A549 (cell line): ENCODE results near the gene KDM8. TPM values are rescaled to one million over a fixed set of nuclear protein-coding genes. Genes with fewer than 3 reads are reported as not detected.

Experiments
- ATAC-seq, 2 experiments: fragments of 200-7000 bp in 1 of 2; fragments of >200 bp in 1 of 2; cut with Nextera tagmentation in 1 of 2; cut with Tn5 transposase in 1 of 2; 3 replicates each; pipeline versions ENCODE4 v1.8.0 to v1.9.1; 2018 to 2020; ENCODE audit warnings: mild to moderate bottlenecking in 1 of 2, moderate library complexity in 1 of 2
- CTCF ChIA-PET: fragments of 300-600 bp; sonication (Branson Sonifier 250); formaldehyde crosslinking; extraction: SDS; loops from one replicate; lab custom pipeline; 2021; ENCODE audit warnings: antibody characterized with exemption, inconsistent platforms; lab: Yijun Ruan, JAX
- POLR2A ChIA-PET: fragments of 350-600 bp; formaldehyde crosslinking; extraction: SDS; loops from one replicate; lab custom pipeline; 2021; ENCODE audit warnings: antibody characterized with exemption, inconsistent platforms; lab: Yijun Ruan, JAX
- DNase-seq, 2 experiments: peaks; one replicate each; pipeline versions ENCODE4 v3.0.0 to v3.0.0-alpha.2; 2011 to 2016; ENCODE audit warnings: low read depth in 1 of 2, low spot score in 1 of 2
- FAIRE-seq: peaks from 2 replicates; lab custom pipeline; 2011; peaks lifted over from hg19 to GRCh38; lab: Jason Lieb, UNC
- H3K27ac ChIP-seq, 2 experiments: fragments of >200 bp; sonication (Bioruptor Twin); formaldehyde crosslinking; 3 replicates each; pipeline ENCODE4 v1.5.1; 2016 to 2017
- H3K4me1 ChIP-seq: fragments of >200 bp; sonication (Bioruptor Twin); formaldehyde crosslinking; 3 replicates; pipeline ENCODE4 v1.6.1; 2016
- H3K4me2 ChIP-seq: fragments of >200 bp; sonication (Bioruptor Twin); formaldehyde crosslinking; 3 replicates; pipeline ENCODE4 v1.6.1; 2016
- H3K4me3 ChIP-seq: fragments of >200 bp; sonication (Bioruptor Twin); formaldehyde crosslinking; 3 replicates; pipeline ENCODE4 v1.5.1; 2016
- H3K9me3 ChIP-seq: fragments of >200 bp; sonication (Bioruptor Twin); formaldehyde crosslinking; 3 replicates; pipeline ENCODE4 v1.6.1; 2016
- CBX8 ChIP-seq: fragments of 200-600 bp; sonication (generic); IDR thresholded peaks from 2 replicates; pipeline ENCODE4 v1.6.1; 2016
- EHF ChIP-seq: fragments of 250-450 bp; sonication (Bioruptor Pico); IDR thresholded peaks from 2 replicates; pipeline ENCODE4 v1.5.0; 2020; ENCODE audit warnings: mild to moderate bottlenecking
- ELK1 ChIP-seq: fragments of 150-350 bp; IDR thresholded peaks from 2 replicates; pipeline ENCODE4 v1.6.1; 2014; ENCODE audit warnings: low read depth, mild to moderate bottlenecking, low read length
- EP300 ChIP-seq, 2 experiments: fragments of >200 bp; sonication (Bioruptor Twin); formaldehyde crosslinking; IDR thresholded peaks; 2 replicates in 1 of 2; 3 replicates in 1 of 2; pipeline ENCODE4 v1.6.1; 2016 to 2017
- ESRRA ChIP-seq: fragments of 150-350 bp; IDR thresholded peaks from 2 replicates; pipeline ENCODE4 v1.6.1; 2014; ENCODE audit warnings: mild to moderate bottlenecking, low read length, borderline replicate concordance
- HDAC2 ChIP-seq: fragments of 200-600 bp; sonication (generic); IDR thresholded peaks from 2 replicates; pipeline ENCODE4 v1.6.1; 2016
- HEYL ChIP-seq: fragments of 250-450 bp; sonication (Bioruptor Pico); IDR thresholded peaks from 2 replicates; pipeline ENCODE4 v1.8.0; 2021; ENCODE audit warnings: mild to moderate bottlenecking, moderate library complexity
- JUN ChIP-seq, 2 experiments: fragments of >200 bp; sonication (Bioruptor Twin); formaldehyde crosslinking; IDR thresholded peaks; 2 replicates in 1 of 2; 3 replicates in 1 of 2; pipeline ENCODE4 v1.6.1; 2016 to 2017
- KDM5A ChIP-seq: fragments of 200-600 bp; sonication (generic); IDR thresholded peaks from 2 replicates; pipeline ENCODE4 v1.6.1; 2016; ENCODE audit warnings: antibody characterized with exemption, mild to moderate bottlenecking
- NR3C1 ChIP-seq: fragments of >200 bp; sonication (Bioruptor Twin); formaldehyde crosslinking; IDR thresholded peaks from 3 replicates; pipeline ENCODE4 v1.6.1; 2017
- PBX3 ChIP-seq: IDR thresholded peaks from 2 replicates; pipeline ENCODE4 v1.6.1; 2012
- PHF8 ChIP-seq: fragments of 200-600 bp; sonication (generic); IDR thresholded peaks from 2 replicates; pipeline ENCODE4 v1.6.1; 2016; ENCODE audit warnings: low read depth, mild to moderate bottlenecking, antibody characterized with exemption, moderate library complexity, borderline replicate concordance
- POLR2A ChIP-seq: IDR thresholded peaks from 2 replicates; pipeline ENCODE4 v1.6.1; 2012; ENCODE audit warnings: mild to moderate bottlenecking, low read length
- RAD21 ChIP-seq, 2 experiments: fragments of >200 bp in 1 of 2; sonication (Bioruptor Twin) in 1 of 2; formaldehyde crosslinking in 1 of 2; IDR thresholded peaks in 1 of 2; conservative IDR thresholded peaks in 1 of 2; 2 replicates in 1 of 2; 3 replicates in 1 of 2; pipeline ENCODE4 v1.6.1; 2012 to 2018; ENCODE audit warnings: inconsistent platforms in 1 of 2
- RARB ChIP-seq: fragments of 250-450 bp; sonication (Bioruptor Pico); IDR thresholded peaks from 2 replicates; pipeline ENCODE4 v1.8.0; 2021; ENCODE audit warnings: mild to moderate bottlenecking, moderate library complexity
- REST ChIP-seq: fragments of 200-600 bp; sonication (generic); IDR thresholded peaks from 2 replicates; pipeline ENCODE4 v1.6.1; 2016; ENCODE audit warnings: antibody characterized with exemption, mild to moderate bottlenecking, moderate library complexity
- RFX5 ChIP-seq: fragments of 450-650 bp; IDR thresholded peaks from 2 replicates; pipeline ENCODE4 v1.7.1; 2014; ENCODE audit warnings: antibody characterized with exemption, mild to moderate bottlenecking, moderate library complexity
- RNF2 ChIP-seq: fragments of 200-600 bp; sonication (generic); IDR thresholded peaks from 2 replicates; pipeline ENCODE4 v1.6.1; 2016; ENCODE audit warnings: low read depth, mild to moderate bottlenecking, antibody characterized with exemption, moderate library complexity, borderline replicate concordance
- TP53 ChIP-seq: fragments of 250-450 bp; sonication (Bioruptor Pico); IDR thresholded peaks from 2 replicates; pipeline ENCODE4 v1.5.0; 2021; ENCODE audit warnings: mild to moderate bottlenecking, moderate library complexity
- ZNF302 ChIP-seq: fragments of 250-450 bp; sonication (Bioruptor Pico); IDR thresholded peaks from 2 replicates; pipeline ENCODE4 v1.9.0; 2021; ENCODE audit warnings: inconsistent platforms, mild to moderate bottlenecking, moderate library complexity
- WGBS: methylation state at CpG from one replicate; pipeline ENCODE4 v1.1.6; 2017; ENCODE audit errors: missing lambda C conversion rate; 5-methylcytosine and 5-hydroxymethylcytosine counted together
- polyA plus RNA-seq, 4 experiments: library from polyadenylated mRNA; depleted of rRNA in 3 of 4; stranded (reverse); fragments of >200 nt; fragmentation: RNase III in 1 of 4; extraction: RNeasy Plus Mini Kit Qiagen cat#74134 plus additional on column Dnase treatment in 1 of 4; gene quantifications; 2 replicates in 3 of 4; 3 replicates in 1 of 4; pipeline ENCODE4 v1.2.3, GENCODE V29; 2011 to 2017

The KDM8 gene
- polyA plus RNA-seq, 2 of the 4 experiments (the other 2 are of a cell fraction) = 1.6 to 2.3 TPM

GRCh38 chr16:27243725-27244362, 40.5 kb downstream of the KDM8 start:
- ChIA-PET POLR2A (interaction anchor here (1.8 to 2.1 kb wide), 2 partner anchors 25 to 40 kb away, joined by 6 to 7 read pairs; partner anchors contain the start of genes KDM8 and NSMCE1), CTCF (interaction anchor here (0.6 to 16.7 kb wide), 12 partner anchors 9 to 124 kb away, joined by 3 to 291 read pairs (median 4); no protein-coding TSS in a partner anchor)
- ATAC-seq (no peak), DNase-seq (no peak), FAIRE-seq (no peak)
- peak overlapping the region; percentile 51; the same call in 2 of the 3 replicates for H3K4me2 ChIP-seq
- H3K27ac ChIP-seq = peak overlapping the region; percentile 6 to 69; a peak in 4 of 6 replicates
- WGBS = 94% methylated on average over 11 of the region's 11 CpGs
- H3K9me3 ChIP-seq = no peaks in the 10 kb centered on the region
- no peak overlapping the region for H3K4me3 ChIP-seq
- TF ChIP-seq NR3C1 = no peak
- no peak for TF ChIP-seq RFX5
- TF ChIP-seq HDAC2 = no peak
- no peak for TF ChIP-seq ZNF302 (CRISPR knock-in tag)
- no peak for TF ChIP-seq ESRRA
- no peak for TF ChIP-seq TP53 (CRISPR knock-in tag)
- TF ChIP-seq HEYL (CRISPR knock-in tag) = no peak
- no peak for TF ChIP-seq RAD21 (conservative IDR thresholded peaks at IDR 0.05 in 1 of 2, IDR thresholded peaks at IDR 0.05 in 1 of 2)
- no peak for TF ChIP-seq RARB
- TF ChIP-seq KDM5A = no peak
- no peak for TF ChIP-seq JUN (IDR thresholded peaks at IDR 0.05)
- TF ChIP-seq POLR2A = no peak
- no peak for TF ChIP-seq ELK1
- no peak for TF ChIP-seq EP300 (IDR thresholded peaks at IDR 0.05)
- TF ChIP-seq EHF (CRISPR knock-in tag) = no peak
- TF ChIP-seq PBX3 = no peak
- no peak for TF ChIP-seq REST
- H3K4me1 ChIP-seq = peaks cover 43% of the 10 kb centered on the region

- Histone ChIP-seq H3K4me3 (no peak overlapping the region), H3K27ac (peak overlapping the region in 1 of 2 experiments; percentile 69; a peak in 3 of 6 replicates), H3K9me3 (no peaks in the 10 kb centered on the region), H3K4me1 (peaks cover 43% of the 10 kb centered on the region), H3K4me2 (no peak overlapping the region; the same call in 2 of the 3 replicates)
- CTCF ChIA-PET = interaction anchor here (0.9 to 6.2 kb wide), 8 partner anchors 10 to 124 kb away, joined by 3 to 45 read pairs (median 4); no protein-coding TSS in a partner anchor
- no peak for DNase-seq
- WGBS = 97% methylated on average over 7 of the region's 7 CpGs
- TF ChIP-seq CBX8 (no peak), ELK1 (no peak), RNF2 (no peak), NR3C1 (no peak), EHF (CRISPR knock-in tag) (no peak), PHF8 (no peak)
- POLR2A ChIA-PET = interaction anchor here (1.8 to 2.1 kb wide), 2 partner anchors 24 to 41 kb away, joined by 6 to 7 read pairs; partner anchors contain the start of genes KDM8 and NSMCE1
- no peak for ATAC-seq
- no peak for FAIRE-seq
Observed at GRCh38 chr16:27244363-27244755, 41.0 kb downstream of the KDM8 start.
